ENCODE measurements around the gene XYLT1.

XYLT1 gene

GRCh38 chr16:17302620-17303019 is 168.1 kb downstream of the XYLT1 start:
- no peak for TF ChIP-seq CTCF (IDR thresholded peaks at IDR 0.05; ENCODE audit: low read depth, low read length, missing control alignments)
- H3K4me3 ChIP-seq (replicated peaks; ENCODE audit: low read depth, low read length): no peak overlapping the region
- DNase-seq (ENCODE audit: extremely low read depth, low read depth): no peak

DNA sequence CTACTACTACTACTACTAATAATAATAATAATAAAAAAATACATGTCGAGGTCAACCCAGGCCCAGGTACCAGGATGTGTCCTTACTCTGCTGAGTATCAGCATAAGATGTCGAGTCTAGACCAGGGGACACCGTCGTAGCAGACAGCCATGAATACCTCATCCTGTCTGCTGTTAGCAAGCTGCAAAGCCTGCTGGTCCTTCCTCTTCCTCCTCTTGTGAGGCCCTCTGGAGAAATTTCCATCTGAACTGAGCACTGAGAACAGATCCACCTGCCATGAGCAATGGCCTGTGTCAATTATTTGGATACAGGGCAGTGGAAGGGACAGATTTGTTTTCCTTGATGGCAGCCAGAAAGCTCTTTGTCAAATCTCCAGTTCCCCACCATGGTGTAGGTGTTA is 168.5 kb downstream of the XYLT1 start:
- DNase-seq (ENCODE audit: extremely low read depth, low read depth): no peak
- H3K4me3 ChIP-seq (replicated peaks; ENCODE audit: low read depth, low read length): no peak overlapping the region
- TF ChIP-seq CTCF (IDR thresholded peaks at IDR 0.05; ENCODE audit: low read depth, low read length, missing control alignments): no peak

GRCh38 chr16:17301593-17302135 is 169.1 kb downstream of the XYLT1 start:
- TF ChIP-seq CTCF (IDR thresholded peaks at IDR 0.05; ENCODE audit: low read depth, low read length, missing control alignments): no peak
- no peak overlapping the region for H3K4me3 ChIP-seq (replicated peaks; ENCODE audit: low read depth, low read length)
- no peak for DNase-seq (ENCODE audit: extremely low read depth, low read depth)

DNA sequence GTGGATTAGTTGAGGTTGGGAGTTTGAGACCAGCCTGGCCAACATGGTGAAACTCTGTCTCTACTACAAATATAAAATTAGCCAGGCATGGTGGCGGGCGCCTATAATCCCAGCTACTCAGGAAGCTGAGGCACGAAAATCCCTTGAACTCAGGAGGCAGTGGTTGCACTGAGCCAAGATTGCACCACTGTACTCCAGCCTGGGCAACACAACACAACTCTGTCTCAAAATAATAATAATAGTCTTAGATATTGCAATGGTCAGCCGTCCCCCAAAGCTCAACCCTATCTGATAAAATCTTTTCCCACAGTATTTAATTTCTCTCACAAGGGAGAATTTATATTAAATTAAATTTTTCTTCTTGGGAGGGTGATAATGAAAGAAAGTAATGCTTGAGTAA is 169.6 kb downstream of the XYLT1 start:
- DNase-seq (ENCODE audit: extremely low read depth, low read depth): no peak
- TF ChIP-seq CTCF (IDR thresholded peaks at IDR 0.05; ENCODE audit: low read depth, low read length, missing control alignments): no peak
- no peak overlapping the region for H3K4me3 ChIP-seq (replicated peaks; ENCODE audit: low read depth, low read length)

DNA sequence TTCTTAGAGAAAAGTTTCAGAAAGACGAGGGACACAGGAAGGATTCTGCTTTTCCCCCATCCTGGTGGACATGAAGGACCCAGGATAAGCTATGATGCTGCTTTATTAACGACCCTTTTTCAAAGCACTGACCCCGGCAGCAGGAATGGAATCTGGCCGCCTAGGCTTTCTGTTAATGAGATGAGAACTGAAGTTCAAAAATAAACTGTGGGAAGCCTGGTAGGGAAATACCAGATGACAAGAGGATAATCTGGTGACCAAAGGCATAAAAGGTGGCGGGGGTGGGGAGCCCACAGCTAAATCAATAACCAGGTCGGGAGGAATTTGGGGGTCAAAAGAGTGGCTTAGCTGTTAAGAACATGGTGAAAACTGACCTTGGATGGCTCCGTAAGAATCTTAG is 171.0 kb downstream of the XYLT1 start:
- no peak for TF ChIP-seq CTCF (IDR thresholded peaks at IDR 0.05; ENCODE audit: low read depth, low read length, missing control alignments)
- H3K4me3 ChIP-seq (replicated peaks; ENCODE audit: low read depth, low read length): no peak overlapping the region
- DNase-seq (ENCODE audit: extremely low read depth, low read depth): no peak

DNA sequence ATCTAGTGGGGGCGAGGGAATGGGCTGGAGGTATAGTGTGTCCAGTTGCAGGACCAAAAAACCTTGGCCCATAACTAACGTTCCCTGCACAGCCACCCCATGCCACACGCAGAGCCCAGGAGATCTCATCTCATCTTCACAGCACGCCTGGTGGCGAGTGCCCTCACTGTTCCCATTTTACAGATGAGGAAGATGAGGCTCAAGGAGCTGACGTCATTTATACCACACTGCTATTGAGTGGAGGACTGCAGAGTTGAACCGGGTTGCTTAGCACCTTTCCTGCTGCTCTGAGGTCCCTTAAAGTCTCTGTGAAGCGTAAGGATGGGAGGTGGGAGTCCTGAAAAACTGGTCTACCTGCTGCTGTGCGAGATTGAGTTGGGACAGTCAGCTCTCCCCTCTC is 172.5 kb downstream of the XYLT1 start:
- DNase-seq (ENCODE audit: extremely low read depth, low read depth): no peak
- no peak overlapping the region for H3K4me3 ChIP-seq (replicated peaks; ENCODE audit: low read depth, low read length)
- no peak for TF ChIP-seq CTCF (IDR thresholded peaks at IDR 0.05; ENCODE audit: low read depth, low read length, missing control alignments)

DNA sequence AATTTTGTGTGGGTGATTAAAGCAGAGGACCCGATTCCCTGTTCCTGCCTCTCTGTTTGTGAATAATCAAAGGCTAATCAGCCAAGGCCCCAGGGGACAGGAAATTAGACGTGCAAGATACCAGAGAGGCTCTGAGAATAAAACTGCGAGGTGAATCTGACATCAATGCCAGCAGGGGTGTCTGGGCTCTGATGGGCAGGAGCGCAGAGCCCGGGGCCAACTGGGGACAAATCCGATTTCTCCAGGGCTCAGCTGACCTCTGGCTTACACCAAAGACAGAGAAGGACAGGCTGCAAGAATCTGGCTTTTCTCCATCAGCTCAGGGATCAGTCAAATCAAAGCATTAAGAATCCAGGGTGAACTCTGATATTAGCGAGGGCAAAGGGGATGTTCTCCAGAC is 174.3 kb downstream of the XYLT1 start:
- DNase-seq (ENCODE audit: extremely low read depth, low read depth): no peak
- no peak for TF ChIP-seq CTCF (IDR thresholded peaks at IDR 0.05; ENCODE audit: low read depth, low read length, missing control alignments)
- H3K4me3 ChIP-seq (replicated peaks; ENCODE audit: low read depth, low read length): no peak overlapping the region
